Mesendoderm (in vitro differentiated cells): ENCODE results near the gene CDYL.

Experiments
- DNase-seq: peaks from one replicate; pipeline ENCODE4 v3.0.0; 2013
- H2AK5ac ChIP-seq: 2 replicates; pipeline ENCODE4 v1.6.1; 2013; ENCODE audit warnings: low read length, inconsistent platforms
- H2BK120ac ChIP-seq: 2 replicates; pipeline ENCODE4 v1.6.1; 2013; ENCODE audit warnings: low read depth, mild to moderate bottlenecking, low read length, moderate library complexity, mixed read lengths
- H2BK15ac ChIP-seq: replicated peaks from 2 replicates; pipeline ENCODE4 v1.6.1; 2013; ENCODE audit warnings: low read depth, mild to moderate bottlenecking, moderate library complexity
- H2BK5ac ChIP-seq: 2 replicates; pipeline ENCODE4 v1.6.1; 2013; ENCODE audit warnings: low read length, inconsistent platforms
- H3K18ac ChIP-seq: 2 replicates; pipeline ENCODE4 v1.6.1; 2013; ENCODE audit warnings: mild to moderate bottlenecking, low read length, mixed read lengths
- H3K23ac ChIP-seq: one replicate; pipeline ENCODE4 v1.6.1; 2013; ENCODE audit warnings: low read length
- H3K27ac ChIP-seq: 2 replicates; pipeline ENCODE4 v1.5.1; 2013; ENCODE audit warnings: low read depth, mild to moderate bottlenecking, inconsistent platforms, low read length, moderate library complexity
- H3K27me3 ChIP-seq: 2 replicates; pipeline ENCODE4 v1.6.1; 2013; ENCODE audit warnings: low read length, control low read depth, mild to moderate bottlenecking, inconsistent platforms; ENCODE audit not compliant: insufficient read depth, poor library complexity
- H3K36me3 ChIP-seq: 2 replicates; pipeline ENCODE4 v1.6.1; 2013; ENCODE audit warnings: low read length, inconsistent platforms; ENCODE audit not compliant: control insufficient read depth, insufficient read depth
- H3K4ac ChIP-seq: one replicate; pipeline ENCODE4 v1.6.1; 2013; ENCODE audit warnings: low read depth, mild to moderate bottlenecking, low read length, moderate library complexity
- H3K4me1 ChIP-seq: 2 replicates; pipeline ENCODE4 v1.6.1; 2013; ENCODE audit warnings: low read depth, low read length, inconsistent platforms; ENCODE audit not compliant: control insufficient read depth
- H3K4me2 ChIP-seq: 2 replicates; pipeline ENCODE4 v1.6.1; 2013; ENCODE audit warnings: low read length
- H3K4me3 ChIP-seq: 2 replicates; pipeline ENCODE4 v1.5.1; 2013; ENCODE audit warnings: mild to moderate bottlenecking, low read length
- H3K56ac ChIP-seq: one replicate; pipeline ENCODE4 v1.6.1; 2013; ENCODE audit warnings: low read length
- H3K79me1 ChIP-seq: 2 replicates; pipeline ENCODE4 v1.6.1; 2013; ENCODE audit warnings: low read length, inconsistent platforms
- H3K79me2 ChIP-seq: 2 replicates; pipeline ENCODE4 v1.6.1; 2013; ENCODE audit warnings: mild to moderate bottlenecking, low read length; ENCODE audit not compliant: control insufficient read depth, insufficient read depth
- H3K9ac ChIP-seq: 2 replicates; pipeline ENCODE4 v1.6.1; 2013; ENCODE audit warnings: low read length, inconsistent platforms
- H4K5ac ChIP-seq: one replicate; pipeline ENCODE4 v1.6.1; 2013; ENCODE audit warnings: low read length
- H4K8ac ChIP-seq: one replicate; pipeline ENCODE4 v1.6.1; 2013; ENCODE audit warnings: low read depth, mild to moderate bottlenecking, control low read depth, low read length, moderate library complexity
- WGBS: extraction: QIAGEN DNeasy Blood & Tissue Kit; methylation state at CpG from one replicate; pipeline ENCODE4 v1.1.7; 2013; ENCODE audit warnings: low lambda C conversion rate, missing lambda C conversion rate; ENCODE audit not compliant: insufficient coverage; ENCODE audit errors: extremely low coverage; 5-methylcytosine and 5-hydroxymethylcytosine counted together

Gene CDYL

GRCh38 chr6:4929097-4929718 is 153.0 kb downstream of the CDYL start:
- Histone ChIP-seq H3K36me3 (no peaks in the 10 kb centered on the region), H3K79me2 (peaks cover 36% of the 10 kb centered on the region), H3K27me3 (no peaks in the 10 kb centered on the region), H3K79me1 (peaks cover 27% of the 10 kb centered on the region), H4K8ac (no peak overlapping the region), H2BK5ac (no peak overlapping the region), H3K4ac (no peak overlapping the region), H3K27ac (no peak overlapping the region), H2AK5ac (no peak overlapping the region), H2BK15ac (no peak overlapping the region), H3K23ac (no peak overlapping the region), H3K56ac (no peak overlapping the region), H2BK120ac (no peak overlapping the region), H3K4me1 (peaks cover 12% of the 10 kb centered on the region), H3K9ac (no peak overlapping the region), H3K18ac (no peak overlapping the region), H4K5ac (no peak overlapping the region), H3K4me2 (no peak overlapping the region), H3K4me3 (no peak overlapping the region)
- no CpG with 5 or more reads among the region's 1 CpG for WGBS
- DNase-seq = no peak

GRCh38 chr6:4930025-4930691 is 154.0 kb downstream of the CDYL start:
- H3K4me2 ChIP-seq = no peak overlapping the region
- H3K9ac ChIP-seq = no peak overlapping the region
- no peak overlapping the region for H4K8ac ChIP-seq
- H3K18ac ChIP-seq = no peak overlapping the region
- no peak overlapping the region for H3K4ac ChIP-seq
- H3K56ac ChIP-seq = no peak overlapping the region
- H2BK15ac ChIP-seq = no peak overlapping the region
- no peak overlapping the region for H2BK120ac ChIP-seq
- H3K23ac ChIP-seq = no peak overlapping the region
- peaks cover 33% of the 10 kb centered on the region for H3K79me2 ChIP-seq
- H3K27ac ChIP-seq = no peak overlapping the region
- H3K27me3 ChIP-seq = no peaks in the 10 kb centered on the region
- H2BK5ac ChIP-seq = no peak overlapping the region
- no peak overlapping the region for H3K4me3 ChIP-seq
- DNase-seq = no peak
- peaks cover 29% of the 10 kb centered on the region for H3K79me1 ChIP-seq
- WGBS = no CpG with 5 or more reads among the region's 4 CpGs
- H2AK5ac ChIP-seq = no peak overlapping the region
- no peaks in the 10 kb centered on the region for H3K36me3 ChIP-seq
- peaks cover 12% of the 10 kb centered on the region for H3K4me1 ChIP-seq
- H4K5ac ChIP-seq = no peak overlapping the region

GRCh38 chr6:4931530-4932227 is 155.5 kb downstream of the CDYL start:
- Histone ChIP-seq H3K36me3 (no peaks in the 10 kb centered on the region), H3K4ac (no peak overlapping the region), H2BK120ac (no peak overlapping the region), H3K4me1 (peaks cover 12% of the 10 kb centered on the region), H2BK5ac (no peak overlapping the region), H3K79me1 (peaks cover 28% of the 10 kb centered on the region), H3K56ac (no peak overlapping the region), H3K79me2 (peaks cover 33% of the 10 kb centered on the region), H3K18ac (no peak overlapping the region), H3K4me3 (no peak overlapping the region), H3K27me3 (no peaks in the 10 kb centered on the region), H3K23ac (no peak overlapping the region), H4K8ac (no peak overlapping the region), H4K5ac (no peak overlapping the region), H2BK15ac (no peak overlapping the region), H3K9ac (no peak overlapping the region), H3K27ac (no peak overlapping the region), H2AK5ac (no peak overlapping the region), H3K4me2 (no peak overlapping the region)
- no CpG with 5 or more reads among the region's 11 CpGs for WGBS
- peak; percentile 85 for DNase-seq

GRCh38 chr6:4932228-4932903 is 156.2 kb downstream of the CDYL start:
- Histone ChIP-seq H3K9ac (no peak overlapping the region), H3K27ac (no peak overlapping the region), H3K18ac (peak overlapping the region; percentile 46), H2BK5ac (no peak overlapping the region), H3K4ac (no peak overlapping the region), H2BK15ac (no peak overlapping the region), H3K23ac (no peak overlapping the region), H3K56ac (no peak overlapping the region), H4K5ac (no peak overlapping the region), H4K8ac (no peak overlapping the region), H3K4me1 (peaks cover 12% of the 10 kb centered on the region), H3K4me3 (no peak overlapping the region), H3K27me3 (no peaks in the 10 kb centered on the region), H2BK120ac (no peak overlapping the region), H3K79me2 (peaks cover 30% of the 10 kb centered on the region), H3K79me1 (peaks cover 28% of the 10 kb centered on the region), H3K4me2 (no peak overlapping the region), H2AK5ac (no peak overlapping the region), H3K36me3 (no peaks in the 10 kb centered on the region)
- WGBS = no CpG with 5 or more reads among the region's 8 CpGs
- no peak for DNase-seq

GRCh38 chr6:4935486-4935885 is 159.3 kb downstream of the CDYL start:
- Histone ChIP-seq H3K9ac (no peak overlapping the region), H4K8ac (no peak overlapping the region), H3K4me2 (no peak overlapping the region), H2BK15ac (no peak overlapping the region), H3K79me2 (peaks cover 23% of the 10 kb centered on the region), H2AK5ac (no peak overlapping the region), H2BK120ac (no peak overlapping the region), H3K27me3 (no peaks in the 10 kb centered on the region), H3K79me1 (peaks cover 22% of the 10 kb centered on the region), H3K27ac (no peak overlapping the region), H3K4ac (no peak overlapping the region), H3K23ac (no peak overlapping the region), H4K5ac (no peak overlapping the region), H2BK5ac (no peak overlapping the region), H3K4me1 (peaks cover 6% of the 10 kb centered on the region), H3K18ac (no peak overlapping the region), H3K56ac (no peak overlapping the region), H3K36me3 (no peaks in the 10 kb centered on the region), H3K4me3 (no peak overlapping the region)
- no peak for DNase-seq
- WGBS = no CpG with 5 or more reads among the region's 10 CpGs
